Measurements from ENCODE around the gene CSMD2.
"Not testable (repeated sequence)": the region's sequence is repeated elsewhere in the genome, so short reads cannot be mapped to it uniquely, and the experiment has no call there.

CSMD2 gene

GRCh38 chr1:34164771-34165391 lies at the start of gene CSMD2:
TSS of gene CSMD2 (minus strand) at chr1:34165230. CDS start at chr1:34165097, 133 bp downstream.
- Histone ChIP-seq H3K9ac (ENCODE audit: low read length) (no peak within 1 kb of the TSS), H3K4me1 (ENCODE audit: control insufficient read depth, insufficient read depth, low read length) (peaks cover 7% of the 10 kb centered on the region), H3K36me3 (ENCODE audit: control insufficient read depth, insufficient read depth, low read length) (no peaks in the 10 kb centered on the region), H3K27me3 (ENCODE audit: control insufficient read depth, insufficient read depth, low read length) (peaks cover 20% of the 10 kb centered on the region), H3K27ac (ENCODE audit: low read depth, low read length) (no peak within 1 kb of the TSS), H3K4me3 (ENCODE audit: low read length) (peak within 1 kb of the TSS; percentile 50)

- Histone ChIP-seq H3K4me3 (ENCODE audit: low read length) (no peak overlapping the region), H3K36me3 (ENCODE audit: control insufficient read depth, insufficient read depth, low read length) (no peaks in the 10 kb centered on the region), H3K27me3 (ENCODE audit: control insufficient read depth, insufficient read depth, low read length) (no peaks in the 10 kb centered on the region), H3K4me1 (ENCODE audit: control insufficient read depth, insufficient read depth, low read length) (no peaks in the 10 kb centered on the region), H3K27ac (ENCODE audit: low read depth, low read length) (no peak overlapping the region), H3K9ac (ENCODE audit: low read length) (no peak overlapping the region)
Observed at GRCh38 chr1:34213956-34214355, 48.9 kb upstream of the CSMD2 start.

GRCh38 chr1:34212673-34213072 lies 47.6 kb upstream of the CSMD2 start:
- Histone ChIP-seq H3K27me3 (ENCODE audit: control insufficient read depth, insufficient read depth, low read length) (no peaks in the 10 kb centered on the region), H3K4me1 (ENCODE audit: control insufficient read depth, insufficient read depth, low read length) (no peaks in the 10 kb centered on the region), H3K9ac (ENCODE audit: low read length) (no peak overlapping the region), H3K27ac (ENCODE audit: low read depth, low read length) (no peak overlapping the region), H3K4me3 (ENCODE audit: low read length) (no peak overlapping the region), H3K36me3 (ENCODE audit: control insufficient read depth, insufficient read depth, low read length) (no peaks in the 10 kb centered on the region)

- H3K4me3 ChIP-seq (ENCODE audit: low read length): no peak overlapping the region
Observed at GRCh38 chr1:34199927-34200326, 34.9 kb upstream of the CSMD2 start.

GRCh38 chr1:34192621-34193020 lies 27.6 kb upstream of the CSMD2 start:
- Histone ChIP-seq H3K4me1 (ENCODE audit: control insufficient read depth, insufficient read depth, low read length) (no peaks in the 10 kb centered on the region), H3K27me3 (ENCODE audit: control insufficient read depth, insufficient read depth, low read length) (no peaks in the 10 kb centered on the region), H3K4me3 (ENCODE audit: low read length) (no peak overlapping the region), H3K36me3 (ENCODE audit: control insufficient read depth, insufficient read depth, low read length) (no peaks in the 10 kb centered on the region), H3K9ac (ENCODE audit: low read length) (no peak overlapping the region), H3K27ac (ENCODE audit: low read depth, low read length) (no peak overlapping the region)

More at GRCh38 chr1:34199927-34200326, 34.9 kb upstream of the CSMD2 start:
- H3K27me3 ChIP-seq (ENCODE audit: control insufficient read depth, insufficient read depth, low read length): no peaks in the 10 kb centered on the region
- no peak overlapping the region for H3K27ac ChIP-seq (ENCODE audit: low read depth, low read length)
- H3K9ac ChIP-seq (ENCODE audit: low read length): no peak overlapping the region
- H3K36me3 ChIP-seq (ENCODE audit: control insufficient read depth, insufficient read depth, low read length): no peaks in the 10 kb centered on the region
- no peaks in the 10 kb centered on the region for H3K4me1 ChIP-seq (ENCODE audit: control insufficient read depth, insufficient read depth, low read length)

GRCh38 chr1:34190692-34191091 lies 25.7 kb upstream of the CSMD2 start:
- no peaks in the 10 kb centered on the region for H3K27me3 ChIP-seq (ENCODE audit: control insufficient read depth, insufficient read depth, low read length)
- H3K9ac ChIP-seq (ENCODE audit: low read length): no peak overlapping the region
- no peak overlapping the region for H3K4me3 ChIP-seq (ENCODE audit: low read length)
- H3K36me3 ChIP-seq (ENCODE audit: control insufficient read depth, insufficient read depth, low read length): no peaks in the 10 kb centered on the region
- H3K4me1 ChIP-seq (ENCODE audit: control insufficient read depth, insufficient read depth, low read length): no peaks in the 10 kb centered on the region
- H3K27ac ChIP-seq (ENCODE audit: low read depth, low read length): no peak overlapping the region

GRCh38 chr1:34188985-34189384 lies 24.0 kb upstream of the CSMD2 start:
- Histone ChIP-seq H3K27ac (ENCODE audit: low read depth, low read length) (no peak overlapping the region), H3K4me3 (ENCODE audit: low read length) (no peak overlapping the region), H3K27me3 (ENCODE audit: control insufficient read depth, insufficient read depth, low read length) (no peaks in the 10 kb centered on the region), H3K4me1 (ENCODE audit: control insufficient read depth, insufficient read depth, low read length) (no peaks in the 10 kb centered on the region), H3K36me3 (ENCODE audit: control insufficient read depth, insufficient read depth, low read length) (no peaks in the 10 kb centered on the region), H3K9ac (ENCODE audit: low read length) (no peak overlapping the region)

GRCh38 chr1:34188418-34188817 lies 23.4 kb upstream of the CSMD2 start:
- H3K36me3 ChIP-seq (ENCODE audit: control insufficient read depth, insufficient read depth, low read length): no peaks in the 10 kb centered on the region
- H3K4me1 ChIP-seq (ENCODE audit: control insufficient read depth, insufficient read depth, low read length): no peaks in the 10 kb centered on the region
- no peak overlapping the region for H3K27ac ChIP-seq (ENCODE audit: low read depth, low read length)
- H3K9ac ChIP-seq (ENCODE audit: low read length): no peak overlapping the region
- H3K4me3 ChIP-seq (ENCODE audit: low read length): no peak overlapping the region
- no peaks in the 10 kb centered on the region for H3K27me3 ChIP-seq (ENCODE audit: control insufficient read depth, insufficient read depth, low read length)

- no peak overlapping the region for H3K27ac ChIP-seq (ENCODE audit: low read depth, low read length)
- H3K27me3 ChIP-seq (ENCODE audit: control insufficient read depth, insufficient read depth, low read length): no peaks in the 10 kb centered on the region
- no peaks in the 10 kb centered on the region for H3K4me1 ChIP-seq (ENCODE audit: control insufficient read depth, insufficient read depth, low read length)
Observed at GRCh38 chr1:34186741-34187494, 21.9 kb upstream of the CSMD2 start.

GRCh38 chr1:34183381-34183780 lies 18.4 kb upstream of the CSMD2 start:
- not testable (repeated sequence) for H3K9ac ChIP-seq (ENCODE audit: low read length)

More at GRCh38 chr1:34186741-34187494, 21.9 kb upstream of the CSMD2 start:
- Histone ChIP-seq H3K36me3 (ENCODE audit: control insufficient read depth, insufficient read depth, low read length) (no peaks in the 10 kb centered on the region), H3K9ac (ENCODE audit: low read length) (no peak overlapping the region), H3K4me3 (ENCODE audit: low read length) (no peak overlapping the region)

GRCh38 chr1:34178072-34178471 lies 13.0 kb upstream of the CSMD2 start:
- peaks cover 7% of the 10 kb centered on the region for H3K27me3 ChIP-seq (ENCODE audit: control insufficient read depth, insufficient read depth, low read length)

More at GRCh38 chr1:34183381-34183780, 18.4 kb upstream of the CSMD2 start:
- H3K4me1 ChIP-seq (ENCODE audit: control insufficient read depth, insufficient read depth, low read length); H3K36me3 ChIP-seq (ENCODE audit: control insufficient read depth, insufficient read depth, low read length); H3K4me3 ChIP-seq (ENCODE audit: low read length); H3K27me3 ChIP-seq (ENCODE audit: control insufficient read depth, insufficient read depth, low read length); H3K27ac ChIP-seq (ENCODE audit: low read depth, low read length): not testable (repeated sequence)

GRCh38 chr1:34176830-34177603 lies 12.0 kb upstream of the CSMD2 start, which contains the start of gene C1orf94:
TSS of gene C1orf94 (plus strand) at chr1:34176907. CDS start at chr1:34177790, 883 bp downstream.
- H3K9ac ChIP-seq (ENCODE audit: low read length): no peak within 1 kb of the TSS
- H3K27me3 ChIP-seq (ENCODE audit: control insufficient read depth, insufficient read depth, low read length): peaks cover 7% of the 10 kb centered on the region
- no peak within 1 kb of the TSS for H3K27ac ChIP-seq (ENCODE audit: low read depth, low read length)
- H3K4me1 ChIP-seq (ENCODE audit: control insufficient read depth, insufficient read depth, low read length): no peaks in the 10 kb centered on the region
- no peaks in the 10 kb centered on the region for H3K36me3 ChIP-seq (ENCODE audit: control insufficient read depth, insufficient read depth, low read length)
- no peak within 1 kb of the TSS for H3K4me3 ChIP-seq (ENCODE audit: low read length)

More at GRCh38 chr1:34178072-34178471, 13.0 kb upstream of the CSMD2 start:
- Histone ChIP-seq H3K36me3 (ENCODE audit: control insufficient read depth, insufficient read depth, low read length) (no peaks in the 10 kb centered on the region), H3K4me3 (ENCODE audit: low read length) (no peak overlapping the region), H3K27ac (ENCODE audit: low read depth, low read length) (no peak overlapping the region), H3K9ac (ENCODE audit: low read length) (no peak overlapping the region), H3K4me1 (ENCODE audit: control insufficient read depth, insufficient read depth, low read length) (no peaks in the 10 kb centered on the region)
